WTC11 (cell line): Measurements from ENCODE around the gene BEND3. TPM values are rescaled to one million over a fixed set of nuclear protein-coding genes. Genes with fewer than 3 reads are reported as not detected.

ENCODE experiments used
- ATAC-seq: fragments of 200-7000 bp; cut with Tn5 transposase; 2 replicates; pipeline ENCODE4 v1.10.0; 2021; ENCODE audit warnings: mild to moderate bottlenecking, moderate library complexity
- CTCF ChIA-PET: fragments of 300-600 bp; sonication (Branson Sonifier 250); formaldehyde crosslinking; loops from one replicate; lab custom pipeline; 2021; ENCODE audit warnings: antibody characterized with exemption; lab: Charles Lee
- POLR2A ChIA-PET: fragments of 350-600 bp; sonication (Branson Sonifier 250); formaldehyde crosslinking; loops from one replicate; lab custom pipeline; 2021; ENCODE audit warnings: antibody characterized with exemption; lab: Charles Lee
- DNase-seq: peaks from one replicate; pipeline ENCODE4 v3.0.0; 2021; ENCODE audit warnings: low spot score
- H3K27ac Mint-ChIP-seq: 2 replicates; pipeline ENCODE4 v1.8.0; 2021; ENCODE audit warnings: mixed read lengths
- H3K27me3 Mint-ChIP-seq: 2 replicates; pipeline ENCODE4 v1.8.0; 2021; ENCODE audit warnings: low read depth, mild to moderate bottlenecking, moderate library complexity, mixed read lengths
- H3K36me3 Mint-ChIP-seq: 2 replicates; pipeline ENCODE4 v1.8.0; 2021; ENCODE audit warnings: mixed read lengths
- H3K4me1 Mint-ChIP-seq: 2 replicates; pipeline ENCODE4 v1.8.0; 2022; ENCODE audit warnings: mixed read lengths
- H3K4me3 Mint-ChIP-seq: 2 replicates; pipeline ENCODE4 v1.8.0; 2021; ENCODE audit warnings: mild to moderate bottlenecking, moderate library complexity, mixed read lengths
- H3K9me3 Mint-ChIP-seq: 2 replicates; pipeline ENCODE4 v1.8.0; 2021; ENCODE audit warnings: mixed read lengths
- ATF2 ChIP-seq: sonication (generic); formaldehyde crosslinking; IDR thresholded peaks from 2 replicates; pipeline ENCODE4 v1.8.1; 2022; ENCODE audit warnings: low read depth, missing genetic modification reagents, borderline replicate concordance
- FOXJ3 ChIP-seq: sonication (generic); formaldehyde crosslinking; IDR thresholded peaks from 2 replicates; pipeline ENCODE4 v1.9.0; 2021; ENCODE audit warnings: missing genetic modification reagents, mild to moderate bottlenecking, borderline replicate concordance
- FOXK1 ChIP-seq: sonication (generic); formaldehyde crosslinking; IDR thresholded peaks from 2 replicates; pipeline ENCODE4 v1.8.0; 2022; ENCODE audit warnings: mild to moderate bottlenecking, moderate library complexity, missing genetic modification reagents
- GRHL2 ChIP-seq: fragments of 250-450 bp; sonication (Bioruptor Pico); IDR thresholded peaks from 2 replicates; pipeline ENCODE4 v1.8.0; 2022; ENCODE audit warnings: mild to moderate bottlenecking, moderate library complexity; ENCODE audit not compliant: insufficient replicate concordance, severe bottlenecking
- GTF2I ChIP-seq: fragments of 250-450 bp; sonication (Bioruptor Pico); conservative IDR thresholded peaks from 2 replicates; pipeline ENCODE4 v1.4.0; 2021; ENCODE audit warnings: mild to moderate bottlenecking
- IRF2 ChIP-seq: sonication (generic); formaldehyde crosslinking; IDR thresholded peaks from 2 replicates; pipeline ENCODE4 v1.8.0; 2022; ENCODE audit warnings: low read depth, missing genetic modification reagents, borderline replicate concordance
- MXD4 ChIP-seq: fragments of 250-450 bp; sonication (Bioruptor Pico); IDR thresholded peaks from 2 replicates; pipeline ENCODE4 v1.8.0; 2021; ENCODE audit warnings: mild to moderate bottlenecking, moderate library complexity, borderline replicate concordance
- NFE2L1 ChIP-seq: sonication (generic); formaldehyde crosslinking; IDR thresholded peaks from 2 replicates; pipeline ENCODE4 v1.8.1; 2023; ENCODE audit warnings: missing genetic modification reagents
- RORB ChIP-seq: fragments of 250-450 bp; sonication (Bioruptor Pico); IDR thresholded peaks from 2 replicates; pipeline ENCODE4 v1.9.0; 2021; ENCODE audit warnings: mild to moderate bottlenecking
- TEAD1 ChIP-seq: sonication (generic); formaldehyde crosslinking; IDR thresholded peaks from 2 replicates; pipeline ENCODE4 v1.8.0; 2022; ENCODE audit warnings: mild to moderate bottlenecking, missing genetic modification reagents
- USF2 ChIP-seq: sonication (generic); formaldehyde crosslinking; IDR thresholded peaks from 2 replicates; pipeline ENCODE4 v1.8.1; 2023; ENCODE audit warnings: mild to moderate bottlenecking, missing genetic modification reagents, moderate library complexity
- ZMAT4 ChIP-seq: fragments of 250-450 bp; sonication (Bioruptor Pico); IDR thresholded peaks from 2 replicates; pipeline ENCODE4 v1.9.0; 2021; ENCODE audit warnings: mild to moderate bottlenecking
- ZNF138 ChIP-seq: sonication (generic); formaldehyde crosslinking; conservative IDR thresholded peaks from 2 replicates; pipeline ENCODE4 v1.8.1; 2022; ENCODE audit warnings: mild to moderate bottlenecking, moderate library complexity, missing genetic modification reagents
- ZNF219 ChIP-seq: sonication (generic); formaldehyde crosslinking; IDR thresholded peaks from 2 replicates; pipeline ENCODE4 v1.8.0; 2023; ENCODE audit warnings: missing genetic modification reagents, mild to moderate bottlenecking, borderline replicate concordance
- ZNF232 ChIP-seq: sonication (generic); formaldehyde crosslinking; IDR thresholded peaks from 2 replicates; pipeline ENCODE4 v1.8.0; 2022; ENCODE audit warnings: mild to moderate bottlenecking, missing genetic modification reagents
- ZNF416 ChIP-seq: fragments of 250-450 bp; sonication (Bioruptor Pico); IDR thresholded peaks from 2 replicates; pipeline ENCODE4 v1.9.0; 2021; ENCODE audit warnings: mild to moderate bottlenecking, inconsistent platforms
- ZNF423 ChIP-seq: fragments of 250-450 bp; sonication (Bioruptor Pico); IDR thresholded peaks from 2 replicates; pipeline ENCODE4 v2.1.2; 2022; ENCODE audit warnings: mild to moderate bottlenecking, moderate library complexity
- total RNA-seq: library from RNA; stranded (reverse); gene quantifications from 3 replicates; pipeline ENCODE4 v1.2.3, GENCODE V29; 2021
- TF ChIP-seq, protein P1 (sequence below): sonication (generic); formaldehyde crosslinking; IDR thresholded peaks from 2 replicates; pipeline ENCODE4 v1.8.1; 2022; ENCODE audit warnings: low read depth, mild to moderate bottlenecking, moderate library complexity, missing genetic modification reagents, borderline replicate concordance
- TF ChIP-seq, protein P2 (sequence below): sonication (generic); formaldehyde crosslinking; IDR thresholded peaks from 2 replicates; pipeline ENCODE4 v1.8.1; 2022; ENCODE audit warnings: mild to moderate bottlenecking, moderate library complexity, missing genetic modification reagents

The BEND3 gene
- total RNA-seq, 1 experiment from 2014 or later, result 25.4 TPM

GRCh38 chr6:107064579-107065065 lies 50.7 kb downstream of the BEND3 start (continued):
- TF ChIP-seq GTF2I (no peak), ZNF423 (CRISPR knock-in tag) (no peak)

- H3K9me3 Mint-ChIP-seq, result no peaks in the 10 kb centered on the region
- peaks cover 64% of the 10 kb centered on the region for H3K4me1 Mint-ChIP-seq
- POLR2A ChIA-PET, result no interaction called here
- no peak overlapping the region; the same call in 1 of the 2 replicates for H3K27ac Mint-ChIP-seq
- peaks cover 15% of the 10 kb centered on the region for H3K36me3 Mint-ChIP-seq
- DNase-seq, result no peak
- TF ChIP-seq, protein P1, sequence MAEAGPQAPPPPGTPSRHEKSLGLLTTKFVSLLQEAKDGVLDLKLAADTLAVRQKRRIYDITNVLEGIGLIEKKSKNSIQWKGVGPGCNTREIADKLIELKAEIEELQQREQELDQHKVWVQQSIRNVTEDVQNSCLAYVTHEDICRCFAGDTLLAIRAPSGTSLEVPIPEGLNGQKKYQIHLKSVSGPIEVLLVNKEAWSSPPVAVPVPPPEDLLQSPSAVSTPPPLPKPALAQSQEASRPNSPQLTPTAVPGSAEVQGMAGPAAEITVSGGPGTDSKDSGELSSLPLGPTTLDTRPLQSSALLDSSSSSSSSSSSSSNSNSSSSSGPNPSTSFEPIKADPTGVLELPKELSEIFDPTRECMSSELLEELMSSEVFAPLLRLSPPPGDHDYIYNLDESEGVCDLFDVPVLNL (CRISPR knock-in tag), result no peak
- TF ChIP-seq ZMAT4 (CRISPR knock-in tag) (no peak), ATF2 (CRISPR knock-in tag) (no peak), ZNF219 (CRISPR knock-in tag) (no peak), GRHL2 (no peak), RORB (CRISPR knock-in tag) (no peak), MXD4 (CRISPR knock-in tag) (no peak), USF2 (CRISPR knock-in tag) (no peak), TEAD1 (no peak), ZNF232 (no peak), FOXJ3 (CRISPR knock-in tag) (no peak), ZNF138 (CRISPR knock-in tag) (no peak), ZNF416 (CRISPR knock-in tag) (no peak), IRF2 (CRISPR knock-in tag) (no peak)
- TF ChIP-seq, all 79 proteins: peak for 0
- Mint-ChIP-seq H3K27me3 (no peaks in the 10 kb centered on the region), H3K4me3 (no peak overlapping the region)
- CTCF ChIA-PET, result no interaction called here
- no peak for ATAC-seq
Observed at GRCh38 chr6:107062691-107063090, 52.6 kb downstream of the BEND3 start.

DNA sequence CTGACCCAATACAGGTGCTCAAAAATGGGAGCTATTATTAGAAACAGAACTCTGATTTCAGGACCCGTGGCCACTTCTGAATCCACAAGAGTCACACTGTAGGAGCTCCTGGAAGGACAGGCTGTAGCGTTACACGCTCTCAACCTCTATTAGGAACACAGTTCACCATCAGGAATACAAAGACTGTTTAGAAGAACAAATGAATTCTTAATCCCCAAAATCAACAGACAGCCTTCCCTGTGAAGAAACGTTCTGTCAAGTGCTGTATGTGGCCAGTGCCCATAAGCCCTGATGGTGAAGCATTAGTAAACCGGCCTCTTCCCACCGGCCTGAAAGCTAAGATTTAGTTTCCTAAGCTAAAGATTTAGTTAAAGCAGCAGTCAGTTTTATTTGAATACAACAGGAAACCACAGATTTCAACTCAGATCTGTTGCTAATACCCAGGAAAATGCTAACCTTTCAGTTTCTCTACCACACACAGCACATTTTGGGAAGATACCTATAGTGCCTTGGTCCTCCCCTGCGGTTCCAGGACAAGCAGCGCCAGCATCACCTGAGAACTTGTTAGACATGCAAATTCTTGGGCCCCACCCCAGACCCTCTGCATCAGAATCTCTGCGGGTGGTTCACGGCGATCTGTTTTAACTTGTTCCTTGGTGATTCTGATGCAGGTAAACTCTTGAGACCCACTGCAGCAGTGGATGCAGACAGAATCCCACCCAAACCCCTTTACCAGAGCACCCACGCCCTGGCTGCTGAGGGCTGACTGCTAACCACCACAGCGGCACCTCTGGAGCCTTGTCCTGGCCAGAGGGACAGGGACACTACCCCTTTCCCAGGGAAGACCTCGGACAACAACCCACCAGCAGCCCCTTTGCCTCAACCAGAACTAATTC lies 53.9 kb downstream of the BEND3 start:
- peak overlapping the region; percentile 38 for H3K4me3 Mint-ChIP-seq
- H3K27ac Mint-ChIP-seq, result peak overlapping the region; percentile 92
- peaks cover 9% of the 10 kb centered on the region for H3K36me3 Mint-ChIP-seq
- no peaks in the 10 kb centered on the region for H3K9me3 Mint-ChIP-seq
- ChIA-PET CTCF (interaction anchor here (0.6 to 1.5 kb wide), 6 partner anchors 9 to 701 kb away, joined by 3 to 4 read pairs (median 4); partner anchors contain the start of genes BEND3 and CRYBG1), POLR2A (no interaction called here)
- peaks cover 56% of the 10 kb centered on the region for H3K4me1 Mint-ChIP-seq
- TF ChIP-seq, protein P2, sequence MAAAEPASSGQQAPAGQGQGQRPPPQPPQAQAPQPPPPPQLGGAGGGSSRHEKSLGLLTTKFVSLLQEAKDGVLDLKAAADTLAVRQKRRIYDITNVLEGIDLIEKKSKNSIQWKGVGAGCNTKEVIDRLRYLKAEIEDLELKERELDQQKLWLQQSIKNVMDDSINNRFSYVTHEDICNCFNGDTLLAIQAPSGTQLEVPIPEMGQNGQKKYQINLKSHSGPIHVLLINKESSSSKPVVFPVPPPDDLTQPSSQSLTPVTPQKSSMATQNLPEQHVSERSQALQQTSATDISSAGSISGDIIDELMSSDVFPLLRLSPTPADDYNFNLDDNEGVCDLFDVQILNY (CRISPR knock-in tag), result no peak
- no peak for TF ChIP-seq ZNF219 (CRISPR knock-in tag)
- no peak for TF ChIP-seq NFE2L1 (CRISPR knock-in tag)
- no peak for TF ChIP-seq FOXK1
- ATAC-seq (peak; percentile 89), DNase-seq (peak; percentile 66)
- H3K27me3 Mint-ChIP-seq, result no peaks in the 10 kb centered on the region
